CD14-positive monocyte (primary cell): ENCODE results near the gene CATSPER1. TPM values are rescaled to one million over a fixed set of nuclear protein-coding genes. Genes with fewer than 3 reads are reported as not detected.
"Not testable (repeated sequence)": the region's sequence is repeated elsewhere in the genome, so short reads cannot be mapped to it uniquely, and the experiment has no call there.

Experiments used
- DNase-seq, 3 donors: peaks; one replicate each; pipeline ENCODE4 v3.0.0-alpha.2; 2011 to 2022
- H2AFZ ChIP-seq: 2 replicates; pipeline ENCODE4 v1.6.0; 2012; ENCODE audit warnings: mild to moderate bottlenecking, low read depth, low read length, inconsistent platforms; ENCODE audit not compliant: insufficient read depth, poor library complexity, severe bottlenecking
- H3K27ac ChIP-seq, 2 donors: 1 replicate in 1 of 2; 2 replicates in 1 of 2; pipeline ENCODE4 v1.5.1; 2012 to 2013; ENCODE audit warnings: low read length in 2 of 2, control low read depth in 1 of 2, inconsistent platforms in 1 of 2, low read depth in 1 of 2, mild to moderate bottlenecking in 1 of 2
- H3K27me3 ChIP-seq, 2 donors: one replicate each; pipeline versions ENCODE4 v1.6.0 to v1.6.1; 2011 to 2013; ENCODE audit warnings: low read length in 2 of 2; ENCODE audit not compliant: control insufficient read depth in 2 of 2, insufficient read depth in 2 of 2
- H3K36me3 ChIP-seq, 2 donors: replicated peaks in 1 of 2; 1 replicate in 1 of 2; 2 replicates in 1 of 2; pipeline versions ENCODE4 v1.5.1 to v1.6.1; 2012 to 2013; ENCODE audit warnings: low read length in 2 of 2, control low read depth in 1 of 2, inconsistent platforms in 1 of 2, mild to moderate bottlenecking in 1 of 2; ENCODE audit not compliant: insufficient read depth in 2 of 2, control insufficient read depth in 1 of 2
- H3K4me1 ChIP-seq, 2 donors: 1 replicate in 1 of 2; 2 replicates in 1 of 2; pipeline versions ENCODE4 v1.5.1 to v1.6.1; 2012 to 2013; ENCODE audit warnings: low read length in 2 of 2, control low read depth in 1 of 2, inconsistent platforms in 1 of 2, mild to moderate bottlenecking in 1 of 2, moderate library complexity in 1 of 2; ENCODE audit not compliant: insufficient read depth in 2 of 2, control insufficient read depth in 1 of 2
- H3K4me2 ChIP-seq: replicated peaks from 2 replicates; pipeline ENCODE3; 2012; ENCODE audit warnings: low read length, moderate library complexity, mild to moderate bottlenecking; ENCODE audit not compliant: poor library complexity, severe bottlenecking; ENCODE audit errors: extremely low read depth
- H3K4me3 ChIP-seq, 3 experiments: fragments of 200-600 bp in 1 of 3; sonication (generic) in 1 of 3; replicated peaks in 1 of 3; 1 replicate in 2 of 3; 2 replicates in 1 of 3; pipeline ENCODE4 v1.5.1; 2011 to 2013; ENCODE audit warnings: low read length in 3 of 3, mild to moderate bottlenecking in 3 of 3, control low read depth in 2 of 3, low read depth in 2 of 3, inconsistent platforms in 1 of 3, moderate library complexity in 1 of 3
- H3K79me2 ChIP-seq: 2 replicates; pipeline ENCODE4 v1.6.0; 2012; ENCODE audit warnings: mild to moderate bottlenecking, control low read depth, inconsistent platforms, low read length, moderate library complexity; ENCODE audit not compliant: insufficient read depth
- H3K9ac ChIP-seq: 2 replicates; pipeline ENCODE4 v1.6.0; 2017; ENCODE audit warnings: low read length, mild to moderate bottlenecking; ENCODE audit not compliant: insufficient read depth, poor library complexity, severe bottlenecking
- H3K9me3 ChIP-seq, 2 donors: replicated peaks in 1 of 2; 1 replicate in 1 of 2; 2 replicates in 1 of 2; pipeline versions ENCODE4 v1.5.1 to v1.6.1; 2012 to 2013; ENCODE audit warnings: low read length in 2 of 2, control low read depth in 1 of 2; ENCODE audit not compliant: control insufficient read depth in 1 of 2, insufficient read depth in 1 of 2
- H4K20me1 ChIP-seq: 2 replicates; pipeline ENCODE4 v1.6.0; 2012; ENCODE audit warnings: mild to moderate bottlenecking, low read length, control low read depth, moderate library complexity; ENCODE audit not compliant: insufficient read depth
- H3K27ac Mint-ChIP-seq, 7 donors: one replicate each; pipeline ENCODE4 v1.8.0; 2020; ENCODE audit warnings: mild to moderate bottlenecking in 7 of 7, mixed read lengths in 7 of 7, moderate library complexity in 6 of 7, inconsistent platforms in 2 of 7
- H3K27me3 Mint-ChIP-seq, 3 donors: one replicate each; pipeline ENCODE4 v1.8.0; 2021 to 2022; ENCODE audit warnings: low read depth in 3 of 3, mild to moderate bottlenecking in 3 of 3, mixed read lengths in 3 of 3, moderate library complexity in 3 of 3, inconsistent platforms in 1 of 3
- H3K36me3 Mint-ChIP-seq, 2 donors: one replicate each; pipeline ENCODE4 v1.8.0; 2020; ENCODE audit warnings: mixed read lengths in 2 of 2, inconsistent platforms in 1 of 2, mild to moderate bottlenecking in 1 of 2
- H3K4me1 Mint-ChIP-seq: one replicate; pipeline ENCODE4 v1.8.0; 2020; ENCODE audit warnings: mild to moderate bottlenecking, mixed read lengths
- H3K4me3 Mint-ChIP-seq, 2 donors: one replicate each; pipeline ENCODE4 v1.8.0; 2020; ENCODE audit warnings: mild to moderate bottlenecking in 2 of 2, mixed read lengths in 2 of 2, moderate library complexity in 1 of 2
- H3K9me3 Mint-ChIP-seq, 7 donors: one replicate each; pipeline ENCODE4 v1.8.0; 2020 to 2022; ENCODE audit warnings: mixed read lengths in 7 of 7, mild to moderate bottlenecking in 6 of 7, moderate library complexity in 6 of 7, inconsistent platforms in 2 of 7
- WGBS: methylation state at CpG from one replicate; pipeline ENCODE4 v1.1.5; 2013; ENCODE audit warnings: missing lambda C conversion rate; ENCODE audit not compliant: insufficient coverage; 5-methylcytosine and 5-hydroxymethylcytosine counted together
- intact Hi-C, 2 donors: fragments of 100-400 bp; cut with micrococcal nuclease; formaldehyde crosslinking; loops; one replicate each; pipeline versions ENCODE4 v1.15.0 to v1.15.1; 2023
- polyA plus RNA-seq, 3 donors: library from polyadenylated mRNA; depleted of rRNA in 1 of 3; unstranded in 2 of 3; stranded (reverse) in 1 of 3; fragments of 300-500 nt in 2 of 3; fragments of >200 nt in 1 of 3; fragmentation: Illumina TruSeq in 2 of 3; gene quantifications; 1 replicate in 2 of 3; 2 replicates in 1 of 3; pipeline ENCODE4 v1.2.3, GENCODE V29; 2012 to 2021
- TF ChIP-seq, protein P1 (sequence below): fragments of 200-600 bp; IDR thresholded peaks from one replicate; pipeline ENCODE4 v1.8.0; 2022; ENCODE audit warnings: antibody characterized with exemption, mild to moderate bottlenecking

CATSPER1 gene
- polyA plus RNA-seq, 3 donors = 15.4 to 24.1 (median 22.0) TPM

DNA sequence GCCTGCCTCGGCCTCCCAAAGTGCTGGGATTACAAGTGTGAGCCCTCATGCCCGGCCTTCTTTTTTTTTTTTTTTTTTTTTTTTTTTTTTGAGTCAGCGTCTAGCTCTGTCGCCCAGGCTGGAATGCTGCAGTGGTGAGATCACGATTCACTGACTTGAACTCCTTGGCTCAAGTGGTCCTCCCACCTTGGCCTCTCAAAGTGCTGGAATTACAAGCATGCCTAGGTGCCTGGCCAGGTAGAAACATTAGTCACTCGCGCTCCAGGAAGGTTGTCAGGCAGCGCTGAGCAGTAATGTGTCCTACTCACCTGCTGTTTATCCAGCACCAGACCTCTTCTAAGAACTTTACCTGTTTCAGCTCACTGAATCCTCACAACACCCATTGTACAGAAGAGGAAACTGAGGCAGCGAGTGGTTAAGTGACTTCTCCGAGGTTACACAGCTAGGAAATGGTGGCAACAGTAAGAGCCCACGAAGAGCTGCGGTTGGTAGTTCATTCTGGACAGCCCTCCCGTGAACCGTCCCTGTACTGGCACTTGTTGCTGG lies 15.0 kb downstream of the CATSPER1 start:
- Histone ChIP-seq H3K79me2 (no peaks in the 10 kb centered on the region), H3K36me3 (peaks cover 0 to 4% of the 10 kb centered on the region in 2 donors), H3K4me2 (peak overlapping the region; percentile 3), H3K9ac (no peak overlapping the region), H3K4me1 (peaks cover 42 to 43% of the 10 kb centered on the region in 2 donors), H3K9me3 (no peaks in the 10 kb centered on the region), H4K20me1 (no peaks in the 10 kb centered on the region), H3K27me3 (peaks cover 14 to 23% of the 10 kb centered on the region in 2 donors), H2AFZ (peak overlapping the region; percentile 48), H3K27ac (no peak overlapping the region), H3K4me3 (no peak overlapping the region)
- H3K4me3 Mint-ChIP-seq = peak overlapping the region in 1 of 2 donors; percentile 79
- WGBS = 66% methylated on average over 11 of the region's 14 CpGs
- TF ChIP-seq, protein P1, sequence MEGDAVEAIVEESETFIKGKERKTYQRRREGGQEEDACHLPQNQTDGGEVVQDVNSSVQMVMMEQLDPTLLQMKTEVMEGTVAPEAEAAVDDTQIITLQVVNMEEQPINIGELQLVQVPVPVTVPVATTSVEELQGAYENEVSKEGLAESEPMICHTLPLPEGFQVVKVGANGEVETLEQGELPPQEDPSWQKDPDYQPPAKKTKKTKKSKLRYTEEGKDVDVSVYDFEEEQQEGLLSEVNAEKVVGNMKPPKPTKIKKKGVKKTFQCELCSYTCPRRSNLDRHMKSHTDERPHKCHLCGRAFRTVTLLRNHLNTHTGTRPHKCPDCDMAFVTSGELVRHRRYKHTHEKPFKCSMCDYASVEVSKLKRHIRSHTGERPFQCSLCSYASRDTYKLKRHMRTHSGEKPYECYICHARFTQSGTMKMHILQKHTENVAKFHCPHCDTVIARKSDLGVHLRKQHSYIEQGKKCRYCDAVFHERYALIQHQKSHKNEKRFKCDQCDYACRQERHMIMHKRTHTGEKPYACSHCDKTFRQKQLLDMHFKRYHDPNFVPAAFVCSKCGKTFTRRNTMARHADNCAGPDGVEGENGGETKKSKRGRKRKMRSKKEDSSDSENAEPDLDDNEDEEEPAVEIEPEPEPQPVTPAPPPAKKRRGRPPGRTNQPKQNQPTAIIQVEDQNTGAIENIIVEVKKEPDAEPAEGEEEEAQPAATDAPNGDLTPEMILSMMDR = no peak
- H3K36me3 Mint-ChIP-seq = peaks cover 0 to 6% of the 10 kb centered on the region in 2 donors
- no peak overlapping the region for H3K27ac Mint-ChIP-seq
- no peak for DNase-seq
- intact Hi-C loops = no loop called here
- H3K9me3 Mint-ChIP-seq = peaks cover 0 to 5% (median 2%) of the 10 kb centered on the region in 7 donors
- peaks cover 22 to 35% (median 34%) of the 10 kb centered on the region in 3 donors for H3K27me3 Mint-ChIP-seq
- peaks cover 40% of the 10 kb centered on the region for H3K4me1 Mint-ChIP-seq

DNA sequence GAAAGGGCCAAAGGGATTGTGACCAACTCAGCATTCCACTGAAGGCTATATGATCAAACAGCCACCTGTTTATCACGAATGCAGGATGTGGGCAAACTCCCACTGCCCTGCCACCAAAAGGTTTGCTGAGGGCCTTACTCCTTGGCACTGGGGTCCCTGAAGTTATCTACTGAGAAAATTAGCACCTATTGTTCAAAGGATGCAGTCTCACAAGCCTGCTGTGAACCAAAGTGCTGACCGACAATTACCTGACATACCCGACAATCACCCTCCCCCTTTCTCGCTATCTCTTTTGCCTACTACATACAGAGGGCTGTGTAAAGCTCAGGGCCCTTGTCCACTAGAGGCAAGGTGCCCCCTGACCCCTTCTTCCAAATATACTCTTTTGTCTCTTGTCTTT lies 16.2 kb downstream of the CATSPER1 start:
- Histone ChIP-seq H3K36me3 (peaks cover 0 to 12% of the 10 kb centered on the region in 2 donors), H3K4me1 (peaks cover 35 to 37% of the 10 kb centered on the region in 2 donors), H3K27me3 (peaks cover 14 to 23% of the 10 kb centered on the region in 2 donors)
- H3K4me3 ChIP-seq, intact Hi-C loops, DNase-seq, H3K9me3 Mint-ChIP-seq, H3K9ac ChIP-seq, H4K20me1 ChIP-seq, H3K27ac ChIP-seq, H3K4me2 ChIP-seq, H3K9me3 ChIP-seq, H3K27ac Mint-ChIP-seq, H2AFZ ChIP-seq, H3K79me2 ChIP-seq: not testable (repeated sequence)
- Mint-ChIP-seq H3K4me1 (peaks cover 35% of the 10 kb centered on the region), H3K4me3 (peak overlapping the region; percentile 39 to 79), H3K36me3 (peaks cover 0 to 13% of the 10 kb centered on the region in 2 donors), H3K27me3 (peaks cover 22 to 35% (median 34%) of the 10 kb centered on the region in 3 donors)
- WGBS = 90% methylated on average over 4 of the region's 4 CpGs
